Heart left ventricle (tissue), 16 donors: ENCODE results near the gene COL6A2. TPM values are rescaled to one million over a fixed set of nuclear protein-coding genes. Genes with fewer than 3 reads are reported as not detected.

Experiments
- ATAC-seq, 4 donors: fragments of 200-7000 bp; cut with Tn5 transposase; one replicate each; pipeline ENCODE4 v1.9.1; 2020 to 2022; ENCODE audit warnings: moderate library complexity in 4 of 4, mild to moderate bottlenecking in 3 of 4, moderate number of reproducible peaks in 1 of 4
- DNase-seq, 5 donors: peaks; one replicate each; pipeline ENCODE4 v3.0.0-alpha.2; 2020
- H3K27ac ChIP-seq, 12 donors: fragments of 200-600 bp; sonication (generic) in 4 of 12; one replicate each; pipeline versions ENCODE4 v1.5.0 to v1.8.0; 2016 to 2022; ENCODE audit warnings: mild to moderate bottlenecking in 2 of 12
- H3K27me3 ChIP-seq, 9 donors: fragments of 200-600 bp; sonication (generic) in 2 of 9; one replicate each; pipeline versions ENCODE4 v1.5.1 to v1.8.0; 2016 to 2022; ENCODE audit warnings: mild to moderate bottlenecking in 3 of 9
- H3K36me3 ChIP-seq, 9 donors: fragments of 200-600 bp; sonication (generic) in 2 of 9; one replicate each; pipeline versions ENCODE4 v1.5.0 to v1.8.0; 2018 to 2022; ENCODE audit warnings: mild to moderate bottlenecking in 2 of 9
- H3K4me1 ChIP-seq, 12 donors: fragments of 200-600 bp; sonication (generic) in 4 of 12; one replicate each; pipeline versions ENCODE4 v1.5.0 to v1.8.0; 2016 to 2022; ENCODE audit warnings: mild to moderate bottlenecking in 3 of 12
- H3K4me3 ChIP-seq, 12 donors: fragments of 200-600 bp; sonication (generic) in 4 of 12; one replicate each; pipeline versions ENCODE4 v1.5.0 to v1.8.0; 2017 to 2022; ENCODE audit warnings: mild to moderate bottlenecking in 9 of 12, moderate library complexity in 4 of 12
- H3K9me3 ChIP-seq, 12 donors: fragments of 200-600 bp; sonication (generic) in 4 of 12; one replicate each; pipeline versions ENCODE4 v1.5.0 to v1.8.0; 2016 to 2022; ENCODE audit warnings: mild to moderate bottlenecking in 1 of 12
- POLR2A ChIP-seq, 2 donors: fragments of 450-650 bp; IDR thresholded peaks; one replicate each; pipeline ENCODE4 v1.6.1; 2017; ENCODE audit warnings: antibody characterized with exemption in 2 of 2, mild to moderate bottlenecking in 2 of 2, moderate library complexity in 2 of 2
- WGBS, 4 donors: extraction: QIAGEN DNeasy Blood & Tissue Kit in 2 of 4; methylation state at CpG; one replicate each; pipeline versions ENCODE4 v1.1.5 to v1.1.7; 2013 to 2018; 5-methylcytosine and 5-hydroxymethylcytosine counted together
- intact Hi-C, 10 donors: fragments of 100-400 bp; cut with DNase I; formaldehyde crosslinking; loops; one replicate each; pipeline versions ENCODE4 v1.11.1 to v1.14.2; 2022
- polyA plus RNA-seq, 2 donors: library from polyadenylated mRNA; stranded (reverse); fragments of 200-250 nt; gene quantifications; one replicate each; pipeline ENCODE4 v1.2.3, GENCODE V29; 2013
- total RNA-seq, 9 donors: library from RNA; depleted of rRNA in 2 of 9; stranded (reverse); fragments of >200 nt in 2 of 9; fragmentation: NEBNext Ultra II Directional in 3 of 9; extraction: Animal tissue kit (Norgen Biotek cat#: 25700) in 3 of 9; gene quantifications; one replicate each; pipeline versions ENCODE4 v1.1.0 to v1.2.4, GENCODE V29; 2016 to 2023
- TF ChIP-seq, protein P1 (sequence below), 12 donors: fragments of 200-600 bp; sonication (generic) in 4 of 12; IDR thresholded peaks; one replicate each; pipeline versions ENCODE4 v1.5.0 to v1.8.0; 2018 to 2022; ENCODE audit warnings: antibody characterized with exemption in 12 of 12, mild to moderate bottlenecking in 5 of 12
- donor health status: ischemic (EF 13 %, LVEDD 7.1; RV severe dilation, severe dysfunction).
- donor health status: healthy with polysubstance abuse.
- donor health status: DM: no; HTN: yes; CAD: no.
- donor health status: DM: no; HTN: no; CAD: no.
- donor health status: ischemic (EF 25% LVEDD 6.9; RV normal size, moderate dysfunction).
- donor health status: ischemic (EF 25% LVEDD 5.7; RV mildly dilated, moderate dysfunction).
- donor health status: healthy.
- donor health status: DM: yes; HTN: yes; CAD: no.
- donor health status: ischemic (EF 35%, LVEDD 5.7; RV mildly dilated, moderate dysfunction).
- donor health status: nonischemic (EF 11% LVEDD 7.7; RV severe dilation, severe dysfunction).
- donor health status: DM: yes; HTN: yes; CAD: no.
- donor health status: PGD.
- donor health status: ischemic (EF 29% LVEDD 5.4; RV normal size, mild dysfunction).
- donor health status: nonischemic (EF 23%, LVEDD 6.1; RV moderate dilation, normal function).

The COL6A2 gene
- total and polyA plus RNA-seq, 11 donors, result 118 to 484 (median 158) TPM

DNA sequence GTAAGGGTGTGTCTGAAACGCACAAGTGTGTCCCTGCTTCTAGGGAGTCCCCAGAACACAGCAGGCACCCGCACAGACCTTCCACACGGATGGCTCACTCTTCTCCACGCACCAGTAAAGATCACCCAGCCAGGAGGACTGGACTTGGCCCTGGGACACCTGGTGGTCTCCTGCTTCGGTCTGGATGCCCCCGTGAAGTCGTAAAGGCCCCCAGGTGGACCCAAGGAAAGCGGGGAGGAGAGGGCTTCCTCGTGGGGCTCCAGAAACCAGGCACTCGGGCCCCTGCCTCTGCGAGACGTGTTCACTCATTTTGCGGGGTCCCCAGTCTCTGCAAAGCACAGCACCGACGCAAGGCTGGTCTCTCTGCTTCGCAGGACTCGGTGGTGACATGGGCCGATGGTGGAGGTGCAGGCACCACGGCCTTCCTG, 20.2 kb upstream of the COL6A2 start:
- 92 to 96% (median 94%) methylated on average over 17 to 19 of the region's 19 CpGs for WGBS, 4 donors
- peaks cover 3 to 28% (median 20%) of the 10 kb centered on the region in 12 donors for H3K4me1 ChIP-seq
- no peaks in the 10 kb centered on the region for H3K27me3 ChIP-seq
- no peak overlapping the region for H3K4me3 ChIP-seq
- no peak overlapping the region for H3K27ac ChIP-seq
- ATAC-seq (no peak), DNase-seq (peak in 1 of 5 donors; percentile 25)
- TF ChIP-seq POLR2A (IDR thresholded peaks at IDR 0.05), result no peak
- TF ChIP-seq, protein P1, sequence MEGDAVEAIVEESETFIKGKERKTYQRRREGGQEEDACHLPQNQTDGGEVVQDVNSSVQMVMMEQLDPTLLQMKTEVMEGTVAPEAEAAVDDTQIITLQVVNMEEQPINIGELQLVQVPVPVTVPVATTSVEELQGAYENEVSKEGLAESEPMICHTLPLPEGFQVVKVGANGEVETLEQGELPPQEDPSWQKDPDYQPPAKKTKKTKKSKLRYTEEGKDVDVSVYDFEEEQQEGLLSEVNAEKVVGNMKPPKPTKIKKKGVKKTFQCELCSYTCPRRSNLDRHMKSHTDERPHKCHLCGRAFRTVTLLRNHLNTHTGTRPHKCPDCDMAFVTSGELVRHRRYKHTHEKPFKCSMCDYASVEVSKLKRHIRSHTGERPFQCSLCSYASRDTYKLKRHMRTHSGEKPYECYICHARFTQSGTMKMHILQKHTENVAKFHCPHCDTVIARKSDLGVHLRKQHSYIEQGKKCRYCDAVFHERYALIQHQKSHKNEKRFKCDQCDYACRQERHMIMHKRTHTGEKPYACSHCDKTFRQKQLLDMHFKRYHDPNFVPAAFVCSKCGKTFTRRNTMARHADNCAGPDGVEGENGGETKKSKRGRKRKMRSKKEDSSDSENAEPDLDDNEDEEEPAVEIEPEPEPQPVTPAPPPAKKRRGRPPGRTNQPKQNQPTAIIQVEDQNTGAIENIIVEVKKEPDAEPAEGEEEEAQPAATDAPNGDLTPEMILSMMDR (IDR thresholded peaks at IDR 0.05), result no peak
- no peaks in the 10 kb centered on the region for H3K36me3 ChIP-seq
- H3K9me3 ChIP-seq, result no peaks in the 10 kb centered on the region
- intact Hi-C loops, result no loop called here

- ATAC-seq, result peak in 3 of 4 donors; percentile 29 to 66 (median 58)
- peak overlapping the region in 2 of 12 donors; percentile 4 to 49 for H3K27ac ChIP-seq
- TF ChIP-seq POLR2A (IDR thresholded peaks at IDR 0.05), result no peak
- TF ChIP-seq, protein P1 (IDR thresholded peaks at IDR 0.05), result no peak
- DNase-seq, result peak in 3 of 5 donors; percentile 8 to 64 (median 42)
- no peak overlapping the region for H3K4me3 ChIP-seq
- H3K27me3 ChIP-seq, result no peaks in the 10 kb centered on the region
- peaks cover 3 to 28% (median 20%) of the 10 kb centered on the region in 12 donors for H3K4me1 ChIP-seq
- intact Hi-C loops, result no loop called here
- H3K36me3 ChIP-seq, result no peaks in the 10 kb centered on the region
- H3K9me3 ChIP-seq, result no peaks in the 10 kb centered on the region
- WGBS, 4 donors, result 84 to 89% (median 86%) methylated on average over 20 to 23 of the region's 23 CpGs
Measured at GRCh38 chr21:46078322-46078977, 19.5 kb upstream of the COL6A2 start.

DNA sequence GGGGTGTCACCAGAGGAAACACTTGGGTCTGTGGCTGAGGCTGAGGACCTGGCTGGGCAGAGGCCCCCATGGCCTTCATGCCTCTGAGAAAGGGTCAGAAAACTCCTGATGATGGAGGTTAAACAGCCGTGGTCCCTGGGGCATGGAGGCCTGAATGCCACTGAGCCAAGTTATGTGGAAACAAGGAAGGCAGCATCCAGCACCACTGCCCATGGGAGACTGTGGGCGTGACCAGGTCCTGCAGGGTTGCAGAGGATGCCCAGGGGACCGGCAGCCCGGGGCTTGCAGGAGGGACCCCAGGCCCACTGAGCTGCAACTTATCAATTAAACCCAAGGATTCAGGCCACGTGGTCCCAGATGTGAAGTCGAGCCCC, 18.9 kb upstream of the COL6A2 start:
- no peak overlapping the region for H3K4me3 ChIP-seq
- intact Hi-C loops, result no loop called here
- peak overlapping the region in 2 of 12 donors; percentile 4 to 49 for H3K27ac ChIP-seq
- no peaks in the 10 kb centered on the region for H3K27me3 ChIP-seq
- no peaks in the 10 kb centered on the region for H3K36me3 ChIP-seq
- no peaks in the 10 kb centered on the region for H3K9me3 ChIP-seq
- DNase-seq (peak in 3 of 5 donors; percentile 39 to 55 (median 53)), ATAC-seq (peak in 2 of 4 donors; percentile 38 to 40)
- peaks cover 3 to 28% (median 20%) of the 10 kb centered on the region in 12 donors for H3K4me1 ChIP-seq
- TF ChIP-seq, protein P1 (IDR thresholded peaks at IDR 0.05), result no peak
- no peak for TF ChIP-seq POLR2A (IDR thresholded peaks at IDR 0.05)
- 62 to 86% (median 67%) methylated on average over 4 to 6 of the region's 6 CpGs for WGBS, 4 donors

DNA sequence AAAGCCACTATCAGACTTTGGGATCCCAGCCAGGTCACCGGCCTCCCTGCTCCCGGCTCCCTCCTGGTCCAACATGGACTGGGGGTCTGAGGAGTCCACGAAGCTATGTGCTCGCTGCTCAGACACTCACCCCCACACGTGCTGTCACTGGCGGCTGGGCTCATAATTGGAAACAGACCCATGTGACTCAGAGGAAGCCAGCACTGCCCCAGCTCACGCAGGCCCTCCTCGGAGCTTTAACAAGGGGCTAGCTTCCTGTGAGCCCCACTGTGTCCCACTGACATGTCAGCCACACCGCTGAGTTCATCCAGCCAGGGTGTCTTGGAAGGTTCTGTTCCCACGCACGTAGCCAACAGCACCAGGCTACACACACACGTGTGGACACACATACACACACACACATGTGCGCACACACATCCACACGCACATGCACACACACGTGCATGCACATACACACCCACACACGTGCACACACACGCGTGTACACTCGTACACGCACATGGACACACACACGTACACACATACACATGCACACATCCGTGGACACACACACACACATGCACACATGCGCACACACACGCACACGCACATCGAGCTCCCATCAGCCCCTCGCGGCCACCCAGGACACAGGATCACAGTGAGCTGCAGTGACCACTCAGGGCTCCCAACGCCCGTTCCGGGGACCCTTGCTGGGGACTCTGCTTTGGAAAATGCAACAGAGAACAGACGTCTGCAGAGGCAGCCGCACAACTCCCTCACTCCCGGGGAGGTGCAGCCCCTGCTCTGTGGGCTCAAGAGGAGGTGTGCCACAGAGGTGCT, 18.4 kb upstream of the COL6A2 start:
- DNase-seq (peak in 4 of 5 donors; percentile 21 to 69 (median 64)), ATAC-seq (peak in 3 of 4 donors; percentile 41 to 78 (median 54))
- Histone ChIP-seq H3K4me1 (peaks cover 3 to 28% (median 20%) of the 10 kb centered on the region in 12 donors), H3K27me3 (no peaks in the 10 kb centered on the region), H3K36me3 (no peaks in the 10 kb centered on the region), H3K4me3 (no peak overlapping the region), H3K9me3 (no peaks in the 10 kb centered on the region), H3K27ac (peak overlapping the region in 3 of 12 donors; percentile 4 to 49 (median 29))
- TF ChIP-seq, protein P1 (IDR thresholded peaks at IDR 0.05), result no peak
- TF ChIP-seq POLR2A (IDR thresholded peaks at IDR 0.05), result no peak
- intact Hi-C loops, result no loop called here
- WGBS, 4 donors, result 65 to 86% (median 72%) methylated on average over 26 to 34 of the region's 34 CpGs
